HepG2 (cell line): ENCODE data around the gene PPY. TPM values are rescaled to one million over a fixed set of nuclear protein-coding genes. Genes with fewer than 3 reads are reported as not detected.

Source experiments
- E2F1 ChIP-seq: sonication (generic); formaldehyde crosslinking; IDR thresholded peaks from 2 replicates; pipeline ENCODE4 v1.5.0; 2020; ENCODE audit warnings: missing genetic modification reagents
- HES4 ChIP-seq: sonication (generic); formaldehyde crosslinking; IDR thresholded peaks from 2 replicates; pipeline ENCODE4 v1.9.0; 2021; ENCODE audit warnings: mild to moderate bottlenecking, missing genetic modification reagents, borderline replicate concordance
- KDM2A ChIP-seq: sonication (generic); formaldehyde crosslinking; IDR thresholded peaks from 2 replicates; pipeline ENCODE4 v1.4.0; 2020; ENCODE audit warnings: low read depth, missing genetic modification reagents, borderline replicate concordance
- KMT2A ChIP-seq: sonication (generic); formaldehyde crosslinking; IDR thresholded peaks from 2 replicates; pipeline ENCODE4 v1.4.0; 2020; ENCODE audit warnings: missing genetic modification reagents
- MIXL1 ChIP-seq: IDR thresholded peaks from 2 replicates; pipeline ENCODE4 v1.6.1; 2016
- NR2C2 ChIP-seq: sonication (generic); formaldehyde crosslinking; IDR thresholded peaks from 2 replicates; pipeline ENCODE4 v1.4.0; 2020; ENCODE audit warnings: missing genetic modification reagents, mild to moderate bottlenecking, moderate library complexity, borderline replicate concordance
- NRL ChIP-seq: sonication (generic); formaldehyde crosslinking; IDR thresholded peaks from 2 replicates; pipeline ENCODE4 v1.5.0; 2020; ENCODE audit warnings: missing genetic modification reagents, mild to moderate bottlenecking, moderate library complexity, borderline replicate concordance
- ZNF34 ChIP-seq: sonication (generic); formaldehyde crosslinking; IDR thresholded peaks from 2 replicates; pipeline ENCODE4 v1.4.0; 2020; ENCODE audit warnings: mild to moderate bottlenecking, missing genetic modification reagents, borderline replicate concordance
- ZNF572 ChIP-seq: sonication (generic); formaldehyde crosslinking; IDR thresholded peaks from 2 replicates; pipeline ENCODE4 v1.5.1; 2020; ENCODE audit warnings: mild to moderate bottlenecking, missing genetic modification reagents
- ZNF704 ChIP-seq: sonication (generic); formaldehyde crosslinking; IDR thresholded peaks from 2 replicates; pipeline ENCODE4 v1.8.1; 2023; ENCODE audit warnings: mild to moderate bottlenecking, inconsistent platforms, moderate library complexity, missing genetic modification reagents, borderline replicate concordance
- ZSCAN29 ChIP-seq: sonication (generic); formaldehyde crosslinking; conservative IDR thresholded peaks from 2 replicates; pipeline ENCODE4 v1.4.0; 2020; ENCODE audit warnings: mild to moderate bottlenecking, missing genetic modification reagents
- polyA plus RNA-seq, 8 experiments: library from polyadenylated mRNA; depleted of rRNA in 3 of 8; stranded (reverse) in 7 of 8; unstranded in 1 of 8; fragments of >200 nt; fragmentation: Illumina TruSeq in 4 of 8; extraction: Trizol in 4 of 8; gene quantifications; 2 replicates each; pipeline versions ENCODE4 v1.2.1 to v1.2.3, GENCODE V29; 2011 to 2016; ENCODE audit warnings: low read depth in 4 of 8, missing spikeins in 1 of 8, mixed read lengths in 1 of 8; ENCODE audit not compliant: insufficient read depth in 1 of 8
- total RNA-seq, 5 experiments: library from RNA; depleted of rRNA; stranded (reverse); fragments of >200 nt; fragmentation: Illumina TruSeq; extraction: Trizol; gene quantifications; 2 replicates each; pipeline ENCODE4 v1.2.3, GENCODE V29; 2016; ENCODE audit warnings: low read depth in 1 of 5
- TF ChIP-seq, protein P1 (sequence below): sonication (generic); formaldehyde crosslinking; IDR thresholded peaks from 2 replicates; pipeline ENCODE4 v1.4.0; 2020; ENCODE audit warnings: missing genetic modification reagents, borderline replicate concordance

Gene PPY
- total and polyA plus RNA-seq, 2 of the 13 experiments (the other 11 are each of a cell fraction or from before 2014, with no cell fraction given), result not detected

GRCh38 chr17:43946781-43947180 lies 4.5 kb upstream of the PPY start (continued):
- TF ChIP-seq ZNF704 (CRISPR knock-in tag) (no peak), NR2C2 (CRISPR knock-in tag) (no peak), HES4 (CRISPR knock-in tag) (no peak), KMT2A (CRISPR knock-in tag) (no peak), ZNF34 (no peak), ZSCAN29 (CRISPR knock-in tag) (no peak), MIXL1 (CRISPR knock-in tag) (no peak), ZNF572 (CRISPR knock-in tag) (no peak), NRL (CRISPR knock-in tag) (no peak), E2F1 (CRISPR knock-in tag) (no peak), KDM2A (CRISPR knock-in tag) (no peak)
- TF ChIP-seq, protein P1, sequence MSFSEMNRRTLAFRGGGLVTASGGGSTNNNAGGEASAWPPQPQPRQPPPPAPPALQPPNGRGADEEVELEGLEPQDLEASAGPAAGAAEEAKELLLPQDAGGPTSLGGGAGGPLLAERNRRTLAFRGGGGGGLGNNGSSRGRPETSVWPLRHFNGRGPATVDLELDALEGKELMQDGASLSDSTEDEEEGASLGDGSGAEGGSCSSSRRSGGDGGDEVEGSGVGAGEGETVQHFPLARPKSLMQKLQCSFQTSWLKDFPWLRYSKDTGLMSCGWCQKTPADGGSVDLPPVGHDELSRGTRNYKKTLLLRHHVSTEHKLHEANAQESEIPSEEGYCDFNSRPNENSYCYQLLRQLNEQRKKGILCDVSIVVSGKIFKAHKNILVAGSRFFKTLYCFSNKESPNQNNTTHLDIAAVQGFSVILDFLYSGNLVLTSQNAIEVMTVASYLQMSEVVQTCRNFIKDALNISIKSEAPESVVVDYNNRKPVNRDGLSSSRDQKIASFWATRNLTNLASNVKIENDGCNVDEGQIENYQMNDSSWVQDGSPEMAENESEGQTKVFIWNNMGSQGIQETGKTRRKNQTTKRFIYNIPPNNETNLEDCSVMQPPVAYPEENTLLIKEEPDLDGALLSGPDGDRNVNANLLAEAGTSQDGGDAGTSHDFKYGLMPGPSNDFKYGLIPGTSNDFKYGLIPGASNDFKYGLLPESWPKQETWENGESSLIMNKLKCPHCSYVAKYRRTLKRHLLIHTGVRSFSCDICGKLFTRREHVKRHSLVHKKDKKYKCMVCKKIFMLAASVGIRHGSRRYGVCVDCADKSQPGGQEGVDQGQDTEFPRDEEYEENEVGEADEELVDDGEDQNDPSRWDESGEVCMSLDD (CRISPR knock-in tag), result no peak
- TF ChIP-seq, all 625 proteins: peak for 0
